HG02571 (cell line): ENCODE measurements around the gene RHOC.

Experiments used
- ATAC-seq: cut with Tn5 transposase; IDR thresholded peaks from one replicate; pipeline ENCODE4 v1.9.1; 2021; ENCODE audit warnings: mild to moderate bottlenecking, moderate library complexity; ENCODE audit not compliant: unreplicated experiment

The RHOC gene

GRCh38 chr1:112686835-112687234, 20.1 kb downstream of the RHOC start:
- no peak for ATAC-seq

DNA sequence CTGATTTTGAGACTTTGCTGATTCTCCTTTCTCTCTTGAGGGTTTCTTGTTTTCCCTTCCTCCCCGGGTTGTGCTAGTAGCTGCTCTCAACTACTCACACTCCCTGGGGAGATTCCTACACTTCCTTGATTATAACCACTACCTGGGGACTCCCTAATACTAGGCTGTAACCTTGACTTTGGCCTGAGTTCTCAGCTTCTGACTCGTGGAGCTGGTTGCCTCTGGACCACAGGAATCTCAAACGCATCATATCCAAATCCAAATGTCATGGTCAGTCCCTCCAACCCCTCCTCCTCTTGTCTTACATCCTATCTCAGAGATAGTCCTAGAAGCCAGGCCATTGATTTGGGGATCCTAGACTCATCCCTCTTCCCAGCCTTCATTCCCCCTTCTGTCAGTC, 20.5 kb downstream of the RHOC start:
- no peak for ATAC-seq

GRCh38 chr1:112685913-112686312, 21.0 kb downstream of the RHOC start:
- no peak for ATAC-seq

DNA sequence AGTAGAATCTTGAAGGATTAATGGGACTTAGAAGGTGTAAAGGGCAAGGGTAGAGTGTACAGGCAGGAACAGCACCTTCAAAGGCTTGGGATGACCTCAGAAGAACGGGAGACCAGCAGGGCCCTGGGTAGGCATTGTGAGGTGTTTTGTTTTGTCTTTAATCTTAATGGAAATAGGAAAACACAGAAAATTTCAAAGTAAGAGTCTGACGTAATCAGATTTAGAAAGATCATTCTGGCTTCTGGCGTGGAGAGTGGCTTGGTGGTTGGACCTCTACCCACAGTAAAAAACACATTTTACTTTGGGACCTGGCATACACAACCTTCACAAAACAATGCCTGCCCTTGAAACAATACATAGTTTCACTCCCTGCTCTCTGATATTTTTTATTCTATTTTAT, 28.3 kb downstream of the RHOC start:
- ATAC-seq: no peak

GRCh38 chr1:112677501-112677900, 29.4 kb downstream of the RHOC start:
- ATAC-seq: no peak

- no peak for ATAC-seq
These were observed 30.4 kb downstream of the RHOC start for GRCh38 chr1:112676543-112676942.

DNA sequence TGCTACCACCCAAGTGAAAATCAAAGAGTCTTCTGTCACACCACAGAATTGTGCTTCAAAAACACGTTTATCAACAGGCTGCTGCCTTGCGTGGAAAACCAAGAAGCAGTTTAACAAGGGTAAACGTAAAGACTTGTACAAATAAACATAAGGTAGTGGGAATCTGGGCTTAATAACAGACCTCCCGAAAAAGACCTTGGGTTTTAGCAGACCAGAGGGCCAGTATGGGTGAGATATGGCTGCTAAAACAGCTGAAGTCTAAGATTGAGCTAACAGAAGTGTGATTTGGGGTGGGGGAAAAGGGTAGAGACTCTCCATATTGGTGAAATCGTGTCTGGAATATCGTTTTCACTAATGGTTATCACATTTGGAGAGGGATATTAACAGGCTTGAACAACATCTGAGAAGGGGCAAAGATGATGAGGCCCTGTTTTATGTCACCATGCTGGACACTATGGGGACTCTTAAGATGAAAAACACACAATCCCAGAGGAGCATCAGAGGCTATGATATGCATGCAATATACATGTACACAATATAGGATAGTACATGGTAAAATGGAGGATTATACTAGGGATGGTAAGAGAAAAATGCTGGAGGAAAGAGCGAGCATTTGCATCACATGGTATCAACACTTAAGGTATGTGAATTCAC, 31.1 kb downstream of the RHOC start:
- ATAC-seq: no peak

GRCh38 chr1:112674986-112675727, 31.8 kb downstream of the RHOC start:
- peak; percentile 38 for ATAC-seq

DNA sequence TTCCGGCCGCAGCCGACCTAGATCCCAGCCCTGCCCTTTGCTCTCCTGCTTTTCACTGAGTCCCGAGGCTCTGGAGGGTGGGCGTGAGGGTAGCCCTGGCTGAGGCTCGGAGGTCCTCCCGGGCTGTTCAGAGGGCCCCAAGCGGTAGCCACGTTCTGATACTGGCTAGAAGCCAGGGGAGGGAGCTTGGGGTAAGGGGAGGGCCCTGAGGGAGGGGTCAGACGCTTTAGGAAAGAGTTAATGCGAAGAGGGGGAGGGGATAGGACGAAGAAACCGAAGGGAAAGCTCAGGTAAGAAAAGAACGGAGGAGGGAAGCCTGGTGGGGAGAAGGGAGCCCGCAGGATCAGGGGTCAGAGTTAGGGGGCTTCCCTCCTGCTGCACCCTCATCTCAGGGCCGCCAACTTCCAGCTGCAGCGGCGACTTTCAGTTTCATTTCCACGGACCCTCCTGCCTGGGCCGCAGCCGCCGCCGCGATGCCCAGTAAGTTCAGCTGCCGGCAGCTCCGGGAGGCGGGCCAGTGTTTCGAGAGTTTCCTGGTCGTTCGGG, 32.4 kb downstream of the RHOC start, which contains the start of gene MOV10:
Gene MOV10, plus strand, starts transcription at position 220 of the 546 bp plus-strand sequence. Its CDS starts 254 bp downstream, at position 474.
- ATAC-seq: peak; percentile 59

GRCh38 chr1:112673592-112674439, 33.1 kb downstream of the RHOC start:
- ATAC-seq: no peak

GRCh38 chr1:112672842-112673241, 34.1 kb downstream of the RHOC start:
- ATAC-seq: no peak

DNA sequence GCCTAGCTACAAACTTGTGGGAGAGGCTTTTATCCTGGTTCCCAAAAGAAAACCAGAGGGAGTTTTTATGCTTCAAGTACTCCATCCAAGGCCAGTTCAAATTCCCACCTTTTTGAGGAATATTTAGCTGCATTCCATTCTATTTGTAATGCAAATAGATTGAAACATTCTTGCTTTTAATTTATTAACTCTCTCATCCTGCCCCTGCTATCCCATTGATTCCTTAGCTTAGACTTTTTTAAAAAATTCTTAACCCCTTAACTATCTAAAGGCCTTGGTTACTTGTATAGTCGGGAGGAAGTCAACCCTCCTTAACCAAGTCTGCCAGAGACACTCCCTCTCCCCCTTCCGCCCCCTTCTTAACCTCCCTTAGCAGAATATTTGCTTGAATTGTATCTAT, 34.9 kb downstream of the RHOC start:
- no peak for ATAC-seq

GRCh38 chr1:112666946-112667345, 40.0 kb downstream of the RHOC start:
- no peak for ATAC-seq

DNA sequence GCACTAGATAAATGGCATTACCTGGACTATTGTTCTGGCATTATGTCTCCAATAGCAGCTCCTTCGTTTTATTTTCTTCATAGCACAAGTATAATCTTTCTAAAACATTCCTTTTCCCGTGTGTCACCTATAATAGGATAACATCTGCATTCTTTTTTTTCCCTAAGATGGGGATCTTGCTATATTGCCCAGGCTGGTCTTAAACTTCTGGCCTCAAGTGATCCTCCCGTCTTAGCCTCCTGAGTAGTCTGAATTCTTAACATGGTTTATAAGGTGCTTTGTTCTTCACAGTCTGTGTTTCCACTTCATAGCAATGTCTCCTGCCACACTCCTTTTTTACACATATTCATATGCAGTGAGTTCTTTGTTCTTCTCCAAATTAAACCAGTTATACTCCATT, 41.1 kb downstream of the RHOC start:
- no peak for ATAC-seq

DNA sequence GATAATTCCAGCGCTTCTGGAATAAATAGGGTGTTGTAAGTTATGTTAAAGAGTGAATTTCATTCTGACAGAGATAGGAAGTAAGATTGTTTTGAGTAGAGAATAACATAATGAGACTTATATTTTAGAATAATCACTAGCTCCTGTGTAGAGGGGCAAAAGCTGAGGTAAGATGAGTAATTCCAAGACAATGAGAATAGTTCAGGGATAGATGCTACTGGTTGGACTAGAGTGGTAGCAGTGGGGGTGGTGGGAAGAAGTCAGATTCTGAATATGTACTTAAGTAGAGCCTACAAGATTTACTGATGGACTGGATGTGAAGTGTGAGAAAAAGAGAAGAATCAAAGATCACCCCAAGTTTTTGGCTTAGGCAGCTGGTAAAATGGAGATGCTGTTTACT, 55.7 kb downstream of the RHOC start:
- ATAC-seq: no peak
